ENCODE results near the gene TGM3. TPM values are rescaled to one million over a fixed set of nuclear protein-coding genes. Genes with fewer than 3 reads are reported as not detected.

TGM3 gene
- polyA plus RNA-seq, 1 donor from 2014 or later, result 0.24 TPM

DNA sequence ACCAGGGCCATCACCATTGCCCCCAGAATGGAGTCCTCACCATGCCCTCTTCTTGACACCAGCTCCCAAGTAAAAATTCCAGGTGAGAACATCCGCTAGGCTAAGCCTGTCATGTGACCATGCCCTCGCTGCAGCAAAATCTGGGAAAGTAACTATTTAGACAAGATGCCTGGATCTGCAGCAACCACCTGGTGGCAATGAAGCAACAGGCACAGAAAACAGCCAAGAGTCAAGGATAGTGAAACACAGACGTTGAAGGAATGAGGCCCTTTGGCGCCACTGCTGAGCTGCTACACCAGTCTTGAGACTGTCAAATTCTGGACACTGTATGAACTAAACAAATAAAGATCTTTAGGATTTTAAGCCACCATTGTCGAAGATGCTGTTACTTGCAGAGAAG is 54.8 kb downstream of the TGM3 start:
- H3K4me3 ChIP-seq (ENCODE audit: low read length), result no peak overlapping the region
- no peaks in the 10 kb centered on the region for H4K20me1 ChIP-seq (ENCODE audit: insufficient read depth)
- no peak overlapping the region for H3K4me2 ChIP-seq (ENCODE audit: low read length)
- no peak overlapping the region for H3K27ac ChIP-seq (ENCODE audit: low read length)
- H3K9me2 ChIP-seq (ENCODE audit: insufficient read depth, low read length), result no peaks in the 10 kb centered on the region
- H3K27me3 ChIP-seq (ENCODE audit: insufficient read depth, low read depth, low read length), result no peaks in the 10 kb centered on the region
- no peaks in the 10 kb centered on the region for H3K9me3 ChIP-seq (ENCODE audit: low read length)
- no peaks in the 10 kb centered on the region for H3F3A ChIP-seq (ENCODE audit: insufficient read depth, low read length, poor library complexity, severe bottlenecking)
- H3K9ac ChIP-seq (ENCODE audit: low read length), result no peak overlapping the region
- H3K36me3 ChIP-seq (ENCODE audit: insufficient read depth, low read length), result no peaks in the 10 kb centered on the region
- no peaks in the 10 kb centered on the region for H3K79me2 ChIP-seq (replicated peaks; ENCODE audit: insufficient read depth, low read length)
- H2AFZ ChIP-seq (ENCODE audit: low read depth, low read length), result no peak overlapping the region
- no peak for TF ChIP-seq POLR2AphosphoS5 (IDR thresholded peaks at IDR 0.05)
- TF ChIP-seq SMC3 (conservative IDR thresholded peaks at IDR 0.05; ENCODE audit: poor library complexity), result no peak
- TF ChIP-seq TAF1 (IDR thresholded peaks at IDR 0.05; ENCODE audit: low read depth), result no peak
- TF ChIP-seq, protein P1, sequence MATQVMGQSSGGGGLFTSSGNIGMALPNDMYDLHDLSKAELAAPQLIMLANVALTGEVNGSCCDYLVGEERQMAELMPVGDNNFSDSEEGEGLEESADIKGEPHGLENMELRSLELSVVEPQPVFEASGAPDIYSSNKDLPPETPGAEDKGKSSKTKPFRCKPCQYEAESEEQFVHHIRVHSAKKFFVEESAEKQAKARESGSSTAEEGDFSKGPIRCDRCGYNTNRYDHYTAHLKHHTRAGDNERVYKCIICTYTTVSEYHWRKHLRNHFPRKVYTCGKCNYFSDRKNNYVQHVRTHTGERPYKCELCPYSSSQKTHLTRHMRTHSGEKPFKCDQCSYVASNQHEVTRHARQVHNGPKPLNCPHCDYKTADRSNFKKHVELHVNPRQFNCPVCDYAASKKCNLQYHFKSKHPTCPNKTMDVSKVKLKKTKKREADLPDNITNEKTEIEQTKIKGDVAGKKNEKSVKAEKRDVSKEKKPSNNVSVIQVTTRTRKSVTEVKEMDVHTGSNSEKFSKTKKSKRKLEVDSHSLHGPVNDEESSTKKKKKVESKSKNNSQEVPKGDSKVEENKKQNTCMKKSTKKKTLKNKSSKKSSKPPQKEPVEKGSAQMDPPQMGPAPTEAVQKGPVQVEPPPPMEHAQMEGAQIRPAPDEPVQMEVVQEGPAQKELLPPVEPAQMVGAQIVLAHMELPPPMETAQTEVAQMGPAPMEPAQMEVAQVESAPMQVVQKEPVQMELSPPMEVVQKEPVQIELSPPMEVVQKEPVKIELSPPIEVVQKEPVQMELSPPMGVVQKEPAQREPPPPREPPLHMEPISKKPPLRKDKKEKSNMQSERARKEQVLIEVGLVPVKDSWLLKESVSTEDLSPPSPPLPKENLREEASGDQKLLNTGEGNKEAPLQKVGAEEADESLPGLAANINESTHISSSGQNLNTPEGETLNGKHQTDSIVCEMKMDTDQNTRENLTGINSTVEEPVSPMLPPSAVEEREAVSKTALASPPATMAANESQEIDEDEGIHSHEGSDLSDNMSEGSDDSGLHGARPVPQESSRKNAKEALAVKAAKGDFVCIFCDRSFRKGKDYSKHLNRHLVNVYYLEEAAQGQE (IDR thresholded peaks at IDR 0.05; ENCODE audit: borderline replicate concordance), result no peak
- no peak for TF ChIP-seq EP300 (conservative IDR thresholded peaks at IDR 0.05; ENCODE audit: poor library complexity, severe bottlenecking)
- no peak for TF ChIP-seq RAD21 (conservative IDR thresholded peaks at IDR 0.05)
- TF ChIP-seq EZH2 (IDR thresholded peaks at IDR 0.05; ENCODE audit: borderline replicate concordance, insufficient read depth, low read length, poor library complexity, severe bottlenecking), result no peak
- no peak for TF ChIP-seq MXI1 (conservative IDR thresholded peaks at IDR 0.05; ENCODE audit: poor library complexity, severe bottlenecking)
- TF ChIP-seq, protein P2, sequence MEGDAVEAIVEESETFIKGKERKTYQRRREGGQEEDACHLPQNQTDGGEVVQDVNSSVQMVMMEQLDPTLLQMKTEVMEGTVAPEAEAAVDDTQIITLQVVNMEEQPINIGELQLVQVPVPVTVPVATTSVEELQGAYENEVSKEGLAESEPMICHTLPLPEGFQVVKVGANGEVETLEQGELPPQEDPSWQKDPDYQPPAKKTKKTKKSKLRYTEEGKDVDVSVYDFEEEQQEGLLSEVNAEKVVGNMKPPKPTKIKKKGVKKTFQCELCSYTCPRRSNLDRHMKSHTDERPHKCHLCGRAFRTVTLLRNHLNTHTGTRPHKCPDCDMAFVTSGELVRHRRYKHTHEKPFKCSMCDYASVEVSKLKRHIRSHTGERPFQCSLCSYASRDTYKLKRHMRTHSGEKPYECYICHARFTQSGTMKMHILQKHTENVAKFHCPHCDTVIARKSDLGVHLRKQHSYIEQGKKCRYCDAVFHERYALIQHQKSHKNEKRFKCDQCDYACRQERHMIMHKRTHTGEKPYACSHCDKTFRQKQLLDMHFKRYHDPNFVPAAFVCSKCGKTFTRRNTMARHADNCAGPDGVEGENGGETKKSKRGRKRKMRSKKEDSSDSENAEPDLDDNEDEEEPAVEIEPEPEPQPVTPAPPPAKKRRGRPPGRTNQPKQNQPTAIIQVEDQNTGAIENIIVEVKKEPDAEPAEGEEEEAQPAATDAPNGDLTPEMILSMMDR (IDR thresholded peaks at IDR 0.05; ENCODE audit: poor library complexity, severe bottlenecking), result no peak

DNA sequence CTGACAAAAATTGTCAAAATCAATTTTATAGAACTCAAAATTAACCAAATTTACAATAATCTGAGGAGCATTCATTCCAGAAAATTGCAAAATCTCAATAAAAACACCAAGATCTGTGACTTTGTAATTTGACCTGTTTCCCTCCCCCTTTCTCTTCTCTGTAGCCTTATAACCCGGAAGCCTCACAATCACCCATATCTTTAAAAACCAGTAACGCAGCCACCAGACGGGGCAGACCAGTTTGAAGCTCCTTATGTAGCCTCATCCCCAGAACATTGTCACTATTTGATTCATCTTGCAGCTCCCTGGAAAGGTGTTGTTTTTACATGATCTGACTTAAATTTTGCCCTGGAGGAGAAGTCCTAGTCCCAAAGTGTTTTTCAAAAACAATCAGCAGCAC is 57.4 kb downstream of the TGM3 start:
- no peaks in the 10 kb centered on the region for H3F3A ChIP-seq (ENCODE audit: insufficient read depth, low read length, poor library complexity, severe bottlenecking)
- no peak overlapping the region for H2AFZ ChIP-seq (ENCODE audit: low read depth, low read length)
- no peaks in the 10 kb centered on the region for H3K9me2 ChIP-seq (ENCODE audit: insufficient read depth, low read length)

More for the DNA sequence above, 57.4 kb downstream of the TGM3 start:
- Histone ChIP-seq H3K4me2 (ENCODE audit: low read length) (no peak overlapping the region), H3K9ac (ENCODE audit: low read length) (no peak overlapping the region), H3K79me2 (replicated peaks; ENCODE audit: insufficient read depth, low read length) (no peaks in the 10 kb centered on the region), H3K36me3 (ENCODE audit: insufficient read depth, low read length) (no peaks in the 10 kb centered on the region), H3K9me3 (ENCODE audit: low read length) (no peaks in the 10 kb centered on the region), H4K20me1 (ENCODE audit: insufficient read depth) (no peaks in the 10 kb centered on the region), H3K27me3 (ENCODE audit: insufficient read depth, low read depth, low read length) (no peaks in the 10 kb centered on the region), H3K4me3 (ENCODE audit: low read length) (no peak overlapping the region), H3K27ac (ENCODE audit: low read length) (no peak overlapping the region)
- TF ChIP-seq RAD21 (conservative IDR thresholded peaks at IDR 0.05) (no peak), MXI1 (conservative IDR thresholded peaks at IDR 0.05; ENCODE audit: poor library complexity, severe bottlenecking) (no peak), TAF1 (IDR thresholded peaks at IDR 0.05; ENCODE audit: low read depth) (no peak), EZH2 (IDR thresholded peaks at IDR 0.05; ENCODE audit: borderline replicate concordance, insufficient read depth, low read length, poor library complexity, severe bottlenecking) (no peak), SMC3 (conservative IDR thresholded peaks at IDR 0.05; ENCODE audit: poor library complexity) (no peak), EP300 (conservative IDR thresholded peaks at IDR 0.05; ENCODE audit: poor library complexity, severe bottlenecking) (no peak)
- TF ChIP-seq, protein P2 (IDR thresholded peaks at IDR 0.05; ENCODE audit: poor library complexity, severe bottlenecking), result no peak
- TF ChIP-seq, protein P1 (IDR thresholded peaks at IDR 0.05; ENCODE audit: borderline replicate concordance), result no peak

All from neural cell (in vitro differentiated cells).